Mesodermal cell (in vitro differentiated cells): ENCODE measurements around the gene PTPN18.
"Not testable (repeated sequence)": the region's sequence is repeated elsewhere in the genome, so short reads cannot be mapped to it uniquely, and the experiment has no call there.

ENCODE experiments used
- H3K27ac ChIP-seq: 2 replicates; pipeline ENCODE4 v1.7.0; 2013; ENCODE audit warnings: mild to moderate bottlenecking, low read depth, low read length, moderate library complexity; ENCODE audit not compliant: severe bottlenecking
- H3K36me3 ChIP-seq: 2 replicates; pipeline ENCODE4 v1.7.1; 2013; ENCODE audit warnings: mild to moderate bottlenecking, low read length, moderate library complexity; ENCODE audit not compliant: control insufficient read depth, insufficient read depth
- H3K4me1 ChIP-seq: one replicate; pipeline ENCODE4 v1.7.1; 2013; ENCODE audit warnings: mild to moderate bottlenecking, low read length; ENCODE audit not compliant: insufficient read depth, control insufficient read depth, poor library complexity, severe bottlenecking
- H3K4me3 ChIP-seq: 2 replicates; pipeline ENCODE4 v1.7.0; 2013; ENCODE audit warnings: low read length, control low read depth, mild to moderate bottlenecking; ENCODE audit not compliant: insufficient read depth, poor library complexity, severe bottlenecking; ENCODE audit errors: extremely low read depth
- H3K9me3 ChIP-seq: 2 replicates; pipeline ENCODE4 v1.7.1; 2013; ENCODE audit warnings: mild to moderate bottlenecking, low read length, moderate library complexity; ENCODE audit not compliant: control insufficient read depth
- WGBS, 2 experiments: methylation state at CpG; one replicate each; pipeline ENCODE4 v1.1.5; 2013; ENCODE audit warnings: missing lambda C conversion rate in 2 of 2; ENCODE audit not compliant: insufficient coverage in 2 of 2; 5-methylcytosine and 5-hydroxymethylcytosine counted together

The PTPN18 gene

DNA sequence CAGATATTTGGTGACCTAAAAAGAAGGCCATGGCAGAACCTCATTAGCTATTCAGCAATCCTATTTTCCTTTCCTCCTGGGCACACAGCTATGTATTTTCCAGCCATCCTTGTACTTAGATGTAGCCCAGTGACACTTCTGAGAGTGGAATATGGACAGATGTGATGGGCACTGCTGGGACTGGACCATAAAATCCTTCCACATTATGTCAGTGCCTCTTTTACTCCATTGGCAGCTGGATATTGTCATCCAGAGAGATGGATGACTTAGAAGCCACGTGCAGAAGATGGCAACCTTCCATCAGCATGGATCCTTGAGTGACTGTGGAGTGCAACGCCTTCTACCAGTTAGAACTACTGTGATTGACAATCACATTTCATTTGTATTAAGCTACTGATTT, 50.4 kb downstream of the PTPN18 start:
- not testable (repeated sequence) for H3K4me3 ChIP-seq, H3K4me1 ChIP-seq, H3K36me3 ChIP-seq, H3K9me3 ChIP-seq, H3K27ac ChIP-seq
- WGBS, 2 experiments, result no CpG with 5 or more reads among the region's 2 CpGs

GRCh38 chr2:130416693-130417092, 60.8 kb downstream of the PTPN18 start:
- H3K4me1 ChIP-seq, H3K36me3 ChIP-seq, H3K9me3 ChIP-seq, H3K27ac ChIP-seq, H3K4me3 ChIP-seq: not testable (repeated sequence)
- no CpG with 5 or more reads among the region's 1 CpG for WGBS, 2 experiments

- 60% methylated on average over 1 of the region's 1 CpG; no CpG with 5 or more reads in 1 of the 2 experiments for WGBS, 2 experiments
- not testable (repeated sequence) for H3K27ac ChIP-seq, H3K36me3 ChIP-seq, H3K4me1 ChIP-seq, H3K4me3 ChIP-seq, H3K9me3 ChIP-seq
Measured at GRCh38 chr2:130418845-130419244, 63.0 kb downstream of the PTPN18 start.
